Esophagus squamous epithelium (tissue), 4 donors: Measurements from ENCODE around the gene CCDC33.

Experiments used
- CTCF ChIP-seq, 6 experiments: fragments of 450-650 bp in 4 of 6; fragments of 200-600 bp in 2 of 6; sonication (generic) in 2 of 6; IDR thresholded peaks; one replicate each; pipeline ENCODE4 v1.5.1; 2016 to 2019; ENCODE audit warnings: antibody characterized with exemption in 6 of 6, mild to moderate bottlenecking in 4 of 6, moderate library complexity in 4 of 6
- POLR2A ChIP-seq, 4 donors: fragments of 450-650 bp; IDR thresholded peaks; one replicate each; pipeline ENCODE4 v1.6.1; 2017; ENCODE audit warnings: antibody characterized with exemption in 4 of 4, mild to moderate bottlenecking in 4 of 4, moderate library complexity in 3 of 4

GRCh38 chr15:74188216-74188615, 47.9 kb upstream of the CCDC33 start:
- TF ChIP-seq CTCF (IDR thresholded peaks at IDR 0.05) (no peak), POLR2A (IDR thresholded peaks at IDR 0.05) (no peak)
